Astrocyte of the cerebellum (primary cell): ENCODE data around the gene MEGF6.

Experiments
- DNase-seq: peaks from one replicate; pipeline ENCODE4 v3.0.0-alpha.2; 2011; ENCODE audit warnings: low read depth
- H3K4me3 ChIP-seq: 2 replicates; pipeline ENCODE4 v1.5.1; 2011; ENCODE audit warnings: mild to moderate bottlenecking, low read depth, low read length, moderate library complexity
- CTCF ChIP-seq: IDR thresholded peaks from 2 replicates; pipeline ENCODE4 v1.5.1; 2012; ENCODE audit warnings: low read length, low read depth, moderate library complexity, mild to moderate bottlenecking; ENCODE audit errors: missing control alignments
- in situ Hi-C: cut with HindIII; loops from 2 replicates; pipeline ENCODE4 v1.10.0; 2017; ENCODE audit warnings: low sequenced_read_pairs

The MEGF6 gene

DNA sequence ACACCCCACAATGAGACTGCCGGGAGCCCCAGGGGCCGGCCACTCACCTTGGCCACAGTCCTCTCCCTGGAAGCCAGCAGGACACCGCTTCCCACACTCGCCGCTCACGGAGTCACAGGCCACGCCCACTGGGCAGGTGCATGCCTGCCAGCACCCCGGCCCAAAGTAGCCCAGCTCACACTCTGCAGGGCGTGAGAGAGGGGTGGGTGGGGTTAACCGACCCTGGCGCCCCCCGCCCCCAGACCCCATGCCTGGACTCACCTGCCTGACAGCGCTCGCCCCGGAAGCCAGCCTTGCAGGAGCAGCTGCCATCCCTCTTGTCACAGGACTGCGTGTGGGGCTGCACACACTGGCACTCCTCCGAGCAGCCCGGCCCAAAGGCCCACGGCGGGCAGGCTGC, 106.1 kb downstream of the MEGF6 start:
- H3K4me3 ChIP-seq = no peak overlapping the region
- no peak for DNase-seq
- no peak for TF ChIP-seq CTCF
- in situ Hi-C loops = no loop called here

GRCh38 chr1:3504822-3505153, 106.5 kb downstream of the MEGF6 start:
- DNase-seq = no peak
- in situ Hi-C loops = no loop called here
- TF ChIP-seq CTCF = no peak
- H3K4me3 ChIP-seq = no peak overlapping the region

DNA sequence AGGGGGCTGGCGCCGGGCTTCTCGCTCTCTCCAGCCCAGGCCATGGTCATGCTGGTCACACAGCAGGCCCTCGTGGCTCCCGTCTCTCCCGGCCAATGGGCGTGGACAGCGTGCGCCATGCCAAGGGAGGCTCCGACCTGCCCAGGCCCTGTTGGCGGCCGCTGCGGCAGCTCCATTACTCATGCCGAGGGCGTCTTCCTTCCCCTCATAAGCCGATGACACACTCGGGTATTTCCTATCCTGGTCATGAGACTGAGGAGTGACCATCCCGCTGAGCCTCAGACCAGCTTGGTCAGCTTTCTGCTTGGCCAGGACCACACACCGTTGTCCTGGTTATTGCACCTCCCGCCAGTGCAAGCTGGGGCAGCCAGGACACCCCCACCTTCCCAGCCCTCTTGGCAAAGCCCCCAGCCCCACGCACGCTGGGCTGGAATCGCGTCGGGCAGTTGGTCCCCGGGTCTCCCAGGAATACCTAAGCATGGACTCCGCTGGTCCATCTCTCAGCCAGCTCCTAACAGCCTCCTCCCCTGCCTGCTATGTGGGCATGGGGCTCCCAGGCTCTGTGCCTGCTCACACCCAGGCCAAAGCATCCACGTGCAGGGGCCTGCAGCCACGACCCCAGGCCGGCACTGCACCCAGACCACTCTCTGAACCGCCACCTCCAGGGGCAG, 107.0 kb downstream of the MEGF6 start:
- no peak overlapping the region for H3K4me3 ChIP-seq
- peak; percentile 79 for DNase-seq
- in situ Hi-C loops = no loop called here
- TF ChIP-seq CTCF = no peak

DNA sequence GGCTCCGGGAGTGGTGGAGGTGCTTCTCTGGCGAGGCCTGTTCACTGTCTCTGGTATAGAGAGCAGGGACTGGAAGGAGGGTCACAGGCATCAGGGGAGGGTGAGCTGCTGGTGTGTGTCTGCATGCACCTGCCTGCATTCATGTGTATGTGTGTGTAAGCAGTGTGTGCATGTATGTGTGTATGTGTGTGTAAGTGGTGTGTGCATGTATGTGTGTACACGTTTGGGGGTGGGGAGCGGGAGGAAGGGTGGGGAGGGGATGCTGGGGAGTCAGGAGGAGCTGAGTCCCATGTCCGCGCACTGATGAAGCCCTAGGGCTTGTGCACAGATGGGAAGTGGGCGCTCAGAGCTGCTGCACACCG, 107.8 kb downstream of the MEGF6 start:
- TF ChIP-seq CTCF = no peak
- no peak overlapping the region for H3K4me3 ChIP-seq
- DNase-seq = no peak
- in situ Hi-C loops = no loop called here

GRCh38 chr1:3502641-3503524, 108.4 kb downstream of the MEGF6 start:
- no peak overlapping the region for H3K4me3 ChIP-seq
- in situ Hi-C loops = no loop called here
- DNase-seq = no peak
- TF ChIP-seq CTCF = no peak

GRCh38 chr1:3501856-3502640, 109.3 kb downstream of the MEGF6 start:
- DNase-seq = peak; percentile 15
- TF ChIP-seq CTCF = no peak
- in situ Hi-C loops = no loop called here
- H3K4me3 ChIP-seq = no peak overlapping the region
